HG03066 (cell line): ENCODE data around the gene FAM9C.
"Not testable (repeated sequence)": the region's sequence is repeated elsewhere in the genome, so short reads cannot be mapped to it uniquely, and the experiment has no call there.

Experiments
- ATAC-seq: cut with Tn5 transposase; IDR thresholded peaks from one replicate; pipeline ENCODE4 v1.9.1; 2021; ENCODE audit warnings: low read depth; ENCODE audit not compliant: unreplicated experiment

FAM9C gene

GRCh38 chrX:13044441-13044840 lies at the start of gene FAM9C:
Gene FAM9C (minus strand): TSS chrX:13044620. CDS start chrX:13043789, 831 bp downstream.
- ATAC-seq: no peak

- no peak for ATAC-seq
These were observed 49.2 kb upstream of the FAM9C start for GRCh38 chrX:13093529-13094140.

- peak; percentile 57 for ATAC-seq
These were observed 48.1 kb upstream of the FAM9C start for GRCh38 chrX:13092455-13092941.

- no peak for ATAC-seq
These were observed 46.8 kb upstream of the FAM9C start for GRCh38 chrX:13091111-13091765.

- no peak for ATAC-seq
These were observed 46.1 kb upstream of the FAM9C start for GRCh38 chrX:13090339-13091110.

- no peak for ATAC-seq
These were observed 45.6 kb upstream of the FAM9C start for GRCh38 chrX:13090027-13090338.

GRCh38 chrX:13088156-13088487 lies 43.7 kb upstream of the FAM9C start:
- ATAC-seq: no peak

GRCh38 chrX:13087322-13088155 lies 43.1 kb upstream of the FAM9C start:
- ATAC-seq: peak; percentile 54

GRCh38 chrX:13086793-13087321 lies 42.4 kb upstream of the FAM9C start:
- ATAC-seq: not testable (repeated sequence)

- ATAC-seq: no peak
These were observed 41.7 kb upstream of the FAM9C start for GRCh38 chrX:13086076-13086475.

- no peak for ATAC-seq
These were observed 41.1 kb upstream of the FAM9C start for GRCh38 chrX:13085526-13085925.

GRCh38 chrX:13084611-13085010 lies 40.2 kb upstream of the FAM9C start:
- no peak for ATAC-seq

- not testable (repeated sequence) for ATAC-seq
These were observed 39.4 kb upstream of the FAM9C start for GRCh38 chrX:13083755-13084326.

GRCh38 chrX:13082206-13083065 lies 38.0 kb upstream of the FAM9C start:
- ATAC-seq: no peak

- ATAC-seq: no peak
These were observed 37.2 kb upstream of the FAM9C start for GRCh38 chrX:13081395-13082205.

GRCh38 chrX:13080128-13080795 lies 35.8 kb upstream of the FAM9C start:
- no peak for ATAC-seq

- ATAC-seq: no peak
These were observed 34.5 kb upstream of the FAM9C start for GRCh38 chrX:13078739-13079444.
